ENCODE data around the gene SPEM1. TPM values are rescaled to one million over a fixed set of nuclear protein-coding genes. Genes with fewer than 3 reads are reported as not detected.

SPEM1 gene
- total and polyA plus RNA-seq, 10 of the 15 experiments (the other 5 are each of a cell fraction or from before 2014, with no cell fraction given), result not detected

- no peaks in the 10 kb centered on the region for H3K9me3 ChIP-seq (replicated peaks; ENCODE audit: control insufficient read depth, insufficient read depth, low read length)
- no peak overlapping the region for H3K27ac ChIP-seq (ENCODE audit: control insufficient read depth, insufficient read depth)
- no peak for DNase-seq (ENCODE audit: low read depth, low spot score)
- TF ChIP-seq YBX1 (IDR thresholded peaks at IDR 0.05) (no peak), MEF2B (IDR thresholded peaks at IDR 0.05; ENCODE audit: partially characterized antibody, poor library complexity, severe bottlenecking) (no peak), SREBF2 (IDR thresholded peaks at IDR 0.05; ENCODE audit: low read length) (no peak), PAX8 (IDR thresholded peaks at IDR 0.05) (no peak), YY1 (IDR thresholded peaks at IDR 0.05; ENCODE audit: low read depth, low read length) (no peak), NFYB (IDR thresholded peaks at IDR 0.05; ENCODE audit: insufficient read depth, low read depth, low read length) (no peak), CTCF (IDR thresholded peaks at IDR 0.05 in 2 of 3, conservative IDR thresholded peaks at IDR 0.05 in 1 of 3; ENCODE audit: control insufficient read depth in 2 of 3, extremely low read depth in 1 of 3, insufficient read depth in 1 of 3, low read depth in 3 of 3, low read length in 3 of 3) (no peak)
- SMC1A ChIA-PET (ENCODE audit: uncharacterized antibody, unreplicated experiment), result interaction anchor here (1.6 kb wide), 1 partner anchor 128 kb away, joined by 4 read pairs; no protein-coding TSS in a partner anchor
- peaks cover 6% of the 10 kb centered on the region for H3K79me2 ChIP-seq (ENCODE audit: control insufficient read depth, insufficient read depth, low read length)
- in situ Hi-C loops (cut with MboI) (no loop called here), intact Hi-C loops (cut with micrococcal nuclease; ENCODE audit: unreplicated experiment) (loop anchor here (10.0 kb wide), 1 partner anchor 387 kb away; the partner anchor contains the start of gene SLC16A11)
- FAIRE-seq, result no peak
- no peak for ATAC-seq
- peaks cover 8% of the 10 kb centered on the region for H3K4me1 ChIP-seq (ENCODE audit: control insufficient read depth, insufficient read depth, low read length)
- H3K9ac ChIP-seq (ENCODE audit: control insufficient read depth, insufficient read depth, low read length), result no peak overlapping the region
- H3K4me2 ChIP-seq (ENCODE audit: control insufficient read depth, insufficient read depth), result no peak overlapping the region
- H2AFZ ChIP-seq (ENCODE audit: control insufficient read depth, low read depth, low read length), result no peak overlapping the region
- WGBS (ENCODE audit: insufficient coverage, insufficient replicate concordance, low lambda C conversion rate, missing lambda C conversion rate), result 72% methylated on average over 11 of the region's 11 CpGs
- no peak overlapping the region for H3K4me3 ChIP-seq
- no peaks in the 10 kb centered on the region for H3K36me3 ChIP-seq (ENCODE audit: control insufficient read depth in 2 of 2, insufficient read depth in 2 of 2, low read length in 1 of 2)
- POLR2A ChIA-PET, result interaction anchor here (0.6 kb wide), 2 partner anchors 13 to 127 kb away, joined by 3 to 5 read pairs; no protein-coding TSS in a partner anchor
- no TSS peak for BruUV-seq (replicated peaks)
- H3K27me3 ChIP-seq (replicated peaks in 1 of 2; ENCODE audit: control insufficient read depth in 2 of 2, insufficient read depth in 2 of 2, low read length in 1 of 2), result no peaks in the 10 kb centered on the region
- RAD21 ChIA-PET (ENCODE audit: unreplicated experiment), result no interaction called here
- H4K20me1 ChIP-seq (ENCODE audit: control insufficient read depth, insufficient read depth), result no peaks in the 10 kb centered on the region
- CTCF ChIA-PET, result interaction anchor here (0.6 kb wide), 1 partner anchor 128 kb away, joined by 3 read pairs; no protein-coding TSS in a partner anchor
These were observed 12.2 kb downstream of the SPEM1 start for GRCh38 chr17:7432296-7432695.

Data from GM12878 (cell line).